Measurements from ENCODE around the gene TMX4. TPM values are rescaled to one million over a fixed set of nuclear protein-coding genes. Genes with fewer than 3 reads are reported as not detected.

TMX4 gene
- total and polyA plus RNA-seq, 2 of the 8 experiments (the other 6 are each of a cell fraction or from before 2014, with no cell fraction given), result 2.1 to 7.8 TPM

- Histone ChIP-seq H2BK5ac (ENCODE audit: low read depth, low read length) (no peak overlapping the region), H3K4me3 (ENCODE audit: extremely low read depth in 1 of 4, insufficient read depth in 2 of 4, low read depth in 3 of 4, low read length in 4 of 4) (no peak overlapping the region), H3K4ac (replicated peaks; ENCODE audit: insufficient read length, low read depth, low read length) (no peak overlapping the region), H2AK5ac (ENCODE audit: low read depth, low read length) (no peak overlapping the region), H3K18ac (ENCODE audit: extremely low read depth, low read length) (no peak overlapping the region), H2BK15ac (ENCODE audit: low read length) (no peak overlapping the region), H3K4me1 (replicated peaks in 1 of 4; ENCODE audit: control insufficient read depth in 3 of 4, insufficient read depth in 4 of 4, low read length in 3 of 4) (no peaks in the 10 kb centered on the region), H3K27ac (ENCODE audit: low read depth, low read length) (no peak overlapping the region), H3K27me3 (replicated peaks in 1 of 4; ENCODE audit: control insufficient read depth in 3 of 4, extremely low read depth in 1 of 4, insufficient read depth in 3 of 4, low read length in 3 of 4) (no peaks in the 10 kb centered on the region), H3K23ac (ENCODE audit: insufficient read length) (no peak overlapping the region), H3K4me2 (ENCODE audit: insufficient read depth in 1 of 2, low read depth in 2 of 2, low read length in 2 of 2) (no peak overlapping the region), H4K8ac (ENCODE audit: extremely low read depth, insufficient read depth, low read length) (no peak overlapping the region; the same call in 1 of the 2 replicates), H2BK20ac (ENCODE audit: low read length) (no peak overlapping the region), H2BK120ac (replicated peaks; ENCODE audit: low read depth, low read length) (no peak overlapping the region), H2AFZ (ENCODE audit: low read length) (peak overlapping the region; percentile 24; the same call in 1 of the 2 replicates), H3K9ac (replicated peaks in 1 of 4; ENCODE audit: extremely low read depth in 1 of 4, low read depth in 3 of 4, low read length in 3 of 4) (no peak overlapping the region), H3K9me3 (ENCODE audit: insufficient read depth in 2 of 2, low read depth in 1 of 2, low read length in 1 of 2) (no peaks in the 10 kb centered on the region), H2BK12ac (ENCODE audit: low read depth, low read length) (no peak overlapping the region), H3K23me2 (ENCODE audit: low read depth, low read length) (no peaks in the 10 kb centered on the region), H3K79me1 (ENCODE audit: low read depth, low read length) (no peaks in the 10 kb centered on the region), H3K36me3 (ENCODE audit: control insufficient read depth in 2 of 4, insufficient read depth in 4 of 4, low read length in 3 of 4) (no peaks in the 10 kb centered on the region), H4K91ac (replicated peaks; ENCODE audit: insufficient read length, low read length) (no peak overlapping the region), H4K20me1 (replicated peaks in 1 of 2; ENCODE audit: control insufficient read depth in 1 of 2, insufficient read depth in 2 of 2, low read length in 2 of 2) (peaks cover 0 to 2% of the 10 kb centered on the region in 2 experiments), H3K14ac (ENCODE audit: insufficient read length) (no peak overlapping the region), H4K5ac (ENCODE audit: insufficient read length, low read depth, low read length) (no peak overlapping the region), H3K79me2 (ENCODE audit: control insufficient read depth in 1 of 2, insufficient read depth in 2 of 2, low read length in 2 of 2) (no peaks in the 10 kb centered on the region), H3K56ac (replicated peaks; ENCODE audit: insufficient read length, low read depth, low read length) (no peak overlapping the region)
- DNase-seq (ENCODE audit: low read depth in 1 of 2, low spot score in 2 of 2), result no peak
- TF ChIP-seq GTF2F1 (IDR thresholded peaks at IDR 0.05; ENCODE audit: borderline replicate concordance, low read depth, low read length), result no peak
- no peak for TF ChIP-seq BACH1 (IDR thresholded peaks at IDR 0.05; ENCODE audit: low read length)
- TF ChIP-seq RAD21 (IDR thresholded peaks at IDR 0.05 in 1 of 2, conservative IDR thresholded peaks at IDR 0.05 in 1 of 2; ENCODE audit: low read depth in 2 of 2, low read length in 2 of 2), result no peak
- no peak for TF ChIP-seq CTCF (IDR thresholded peaks at IDR 0.05; ENCODE audit: control extremely low read depth in 1 of 3, insufficient read depth in 1 of 3, low read depth in 1 of 3, low read length in 3 of 3)
- TF ChIP-seq JUN (IDR thresholded peaks at IDR 0.05; ENCODE audit: low read depth, low read length), result no peak
- TF ChIP-seq SP4 (IDR thresholded peaks at IDR 0.05; ENCODE audit: low read length), result no peak
- WGBS, 2 experiments (ENCODE audit: extremely low coverage in 1 of 2, insufficient coverage in 1 of 2, insufficient read length in 1 of 2, insufficient replicate concordance in 2 of 2, low coverage in 1 of 2, low lambda C conversion rate in 2 of 2, missing lambda C conversion rate in 1 of 2), result 87% methylated on average over 3 of the region's 3 CpGs; no CpG with 5 or more reads in 1 of the 2 experiments
- CTCF ChIA-PET (ENCODE audit: partially characterized antibody), result interaction anchor here (0.7 to 1.3 kb wide), 3 partner anchors 8 to 22 kb away, joined by 3 read pairs; no protein-coding TSS in a partner anchor
- no peak for FAIRE-seq
- POLR2A ChIA-PET (ENCODE audit: partially characterized antibody), result no interaction called here
These were observed 29.7 kb upstream of the TMX4 start for GRCh38 chr20:8049310-8049709.

Data from H1 (cell line).